Esophagus squamous epithelium (tissue), 5 donors: ENCODE data around the gene PALM. TPM values are rescaled to one million over a fixed set of nuclear protein-coding genes. Genes with fewer than 3 reads are reported as not detected.

Source experiments
- DNase-seq: peaks from one replicate; lab custom pipeline; 2025; lab: John Stamatoyannopoulos, UW
- H3K27ac ChIP-seq, 4 donors: fragments of 200-600 bp; sonication (generic); one replicate each; pipeline ENCODE4 v1.5.1; 2016 to 2019; ENCODE audit warnings: mild to moderate bottlenecking in 1 of 4
- H3K27me3 ChIP-seq, 4 donors: fragments of 200-600 bp; sonication (generic); 1 replicate in 3 of 4; 2 replicates in 1 of 4; pipeline versions ENCODE4 v1.5.1 to v1.6.0; 2017 to 2021; ENCODE audit warnings: antibody characterized with exemption in 1 of 4
- H3K36me3 ChIP-seq, 3 donors: fragments of 200-600 bp; sonication (generic); one replicate each; pipeline ENCODE4 v1.5.1; 2016 to 2019
- H3K4me1 ChIP-seq, 3 donors: fragments of 200-600 bp; sonication (generic); one replicate each; pipeline ENCODE4 v1.5.1; 2017 to 2019
- H3K4me3 ChIP-seq, 4 donors: fragments of 200-600 bp; sonication (generic); 1 replicate in 3 of 4; 2 replicates in 1 of 4; pipeline ENCODE4 v1.5.1; 2016 to 2019; ENCODE audit warnings: mild to moderate bottlenecking in 2 of 4, moderate library complexity in 1 of 4
- H3K9me3 ChIP-seq, 3 donors: fragments of 200-600 bp; sonication (generic); one replicate each; pipeline ENCODE4 v1.5.1; 2016 to 2019
- POLR2A ChIP-seq, 4 donors: fragments of 450-650 bp; IDR thresholded peaks; one replicate each; pipeline ENCODE4 v1.6.1; 2017; ENCODE audit warnings: antibody characterized with exemption in 4 of 4, mild to moderate bottlenecking in 4 of 4, moderate library complexity in 3 of 4
- WGBS, 2 donors: methylation state at CpG; one replicate each; pipeline ENCODE4 v1.1.5; 2018; 5-methylcytosine and 5-hydroxymethylcytosine counted together
- intact Hi-C: fragments of 100-400 bp; cut with DNase I; formaldehyde crosslinking; loops from one replicate; pipeline ENCODE4 v1.15.0; 2022
- total RNA-seq, 4 donors: library from RNA; depleted of rRNA; stranded (reverse); fragments of >200 nt; gene quantifications; one replicate each; pipeline ENCODE4 v1.1.0, GENCODE V29; 2016
- TF ChIP-seq, protein P1 (sequence below), 6 experiments: fragments of 450-650 bp in 4 of 6; fragments of 200-600 bp in 2 of 6; sonication (generic) in 2 of 6; IDR thresholded peaks; one replicate each; pipeline ENCODE4 v1.5.1; 2016 to 2019; ENCODE audit warnings: antibody characterized with exemption in 6 of 6, mild to moderate bottlenecking in 4 of 6, moderate library complexity in 4 of 6
- donor health status: DM: yes; HTN: yes; CAD: no.

The PALM gene
- total RNA-seq, 4 donors from 2014 or later: 2.6 to 19.3 (median 6.5) TPM

GRCh38 chr19:782878-783668 is 74.3 kb downstream of the PALM start:
- TF ChIP-seq, protein P1, sequence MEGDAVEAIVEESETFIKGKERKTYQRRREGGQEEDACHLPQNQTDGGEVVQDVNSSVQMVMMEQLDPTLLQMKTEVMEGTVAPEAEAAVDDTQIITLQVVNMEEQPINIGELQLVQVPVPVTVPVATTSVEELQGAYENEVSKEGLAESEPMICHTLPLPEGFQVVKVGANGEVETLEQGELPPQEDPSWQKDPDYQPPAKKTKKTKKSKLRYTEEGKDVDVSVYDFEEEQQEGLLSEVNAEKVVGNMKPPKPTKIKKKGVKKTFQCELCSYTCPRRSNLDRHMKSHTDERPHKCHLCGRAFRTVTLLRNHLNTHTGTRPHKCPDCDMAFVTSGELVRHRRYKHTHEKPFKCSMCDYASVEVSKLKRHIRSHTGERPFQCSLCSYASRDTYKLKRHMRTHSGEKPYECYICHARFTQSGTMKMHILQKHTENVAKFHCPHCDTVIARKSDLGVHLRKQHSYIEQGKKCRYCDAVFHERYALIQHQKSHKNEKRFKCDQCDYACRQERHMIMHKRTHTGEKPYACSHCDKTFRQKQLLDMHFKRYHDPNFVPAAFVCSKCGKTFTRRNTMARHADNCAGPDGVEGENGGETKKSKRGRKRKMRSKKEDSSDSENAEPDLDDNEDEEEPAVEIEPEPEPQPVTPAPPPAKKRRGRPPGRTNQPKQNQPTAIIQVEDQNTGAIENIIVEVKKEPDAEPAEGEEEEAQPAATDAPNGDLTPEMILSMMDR (IDR thresholded peaks at IDR 0.05): no peak
- TF ChIP-seq POLR2A (IDR thresholded peaks at IDR 0.05): no peak
- Histone ChIP-seq H3K36me3 (no peaks in the 10 kb centered on the region), H3K4me1 (peaks cover 15 to 54% (median 20%) of the 10 kb centered on the region in 3 donors), H3K4me3 (peak overlapping the region in 3 of 4 donors; percentile 6 to 45 (median 19)), H3K27me3 (peaks cover 0 to 8% (median 0%) of the 10 kb centered on the region in 4 donors), H3K27ac (peak overlapping the region; percentile 13 to 68 (median 56)), H3K9me3 (no peaks in the 10 kb centered on the region)
- DNase-seq: no peak
- WGBS, 2 donors: 52 to 55% methylated on average over 29 to 30 of the region's 30 CpGs
- intact Hi-C loops: no loop called here

DNA sequence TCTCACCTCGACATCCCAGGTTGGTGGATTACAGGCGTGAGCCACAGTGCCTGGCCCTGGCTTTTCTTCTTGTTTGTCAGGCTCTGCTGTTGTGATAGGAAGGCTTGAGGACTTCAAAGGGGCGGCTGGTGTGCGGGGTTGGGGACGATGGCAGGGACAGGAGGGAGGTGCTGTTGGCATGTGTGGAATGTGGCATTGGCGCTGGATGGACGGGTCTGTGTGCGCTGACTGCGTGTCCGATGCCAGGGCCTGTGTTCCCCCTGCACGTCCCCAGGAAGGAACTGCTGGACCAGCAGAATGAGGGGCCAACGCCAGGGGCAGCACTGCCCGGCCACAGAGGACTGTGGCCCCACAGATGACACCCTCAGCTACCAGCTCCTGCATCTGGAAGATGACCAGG is 75.8 kb downstream of the PALM start:
- H3K9me3 ChIP-seq: no peaks in the 10 kb centered on the region
- TF ChIP-seq, protein P1 (IDR thresholded peaks at IDR 0.05): no peak
- no peak for TF ChIP-seq POLR2A (IDR thresholded peaks at IDR 0.05)
- no peak overlapping the region for H3K27ac ChIP-seq
- DNase-seq: no peak
- intact Hi-C loops: no loop called here
- peaks cover 9 to 55% (median 30%) of the 10 kb centered on the region in 3 donors for H3K4me1 ChIP-seq
- peaks cover 0 to 8% (median 0%) of the 10 kb centered on the region in 4 donors for H3K27me3 ChIP-seq
- H3K36me3 ChIP-seq: no peaks in the 10 kb centered on the region
- WGBS, 2 donors: 68 to 94% methylated on average over 2 to 7 of the region's 13 CpGs
- H3K4me3 ChIP-seq: no peak overlapping the region

DNA sequence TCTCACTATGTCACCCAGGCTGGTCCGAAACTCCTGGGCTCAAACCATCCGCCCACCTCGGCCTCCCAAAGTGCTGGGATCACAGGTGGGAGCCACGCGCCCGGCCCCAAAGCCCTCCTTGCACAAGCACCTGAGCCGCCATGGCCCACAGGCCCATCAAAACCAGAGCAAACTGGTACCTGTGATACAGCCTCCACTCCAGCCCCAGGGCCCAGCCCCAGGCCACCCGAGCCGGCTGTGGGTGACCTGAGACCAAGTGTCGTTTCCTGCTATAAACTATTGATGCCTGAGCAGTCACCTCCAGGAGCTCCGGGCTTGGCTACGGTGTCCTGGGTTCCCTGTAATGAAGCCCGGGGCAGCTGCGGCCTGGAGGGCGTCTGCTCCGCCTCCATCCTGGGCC is 78.8 kb downstream of the PALM start:
- 75 to 88% methylated on average over 5 to 6 of the region's 16 CpGs for WGBS, 2 donors
- intact Hi-C loops: no loop called here
- Histone ChIP-seq H3K36me3 (no peaks in the 10 kb centered on the region), H3K4me3 (no peak overlapping the region), H3K4me1 (peaks cover 2 to 63% (median 32%) of the 10 kb centered on the region in 3 donors), H3K27me3 (peaks cover 0 to 2% (median 0%) of the 10 kb centered on the region in 4 donors), H3K9me3 (no peaks in the 10 kb centered on the region), H3K27ac (no peak overlapping the region)
- DNase-seq: no peak
- no peak for TF ChIP-seq POLR2A (IDR thresholded peaks at IDR 0.05)
- TF ChIP-seq, protein P1 (IDR thresholded peaks at IDR 0.05): no peak

DNA sequence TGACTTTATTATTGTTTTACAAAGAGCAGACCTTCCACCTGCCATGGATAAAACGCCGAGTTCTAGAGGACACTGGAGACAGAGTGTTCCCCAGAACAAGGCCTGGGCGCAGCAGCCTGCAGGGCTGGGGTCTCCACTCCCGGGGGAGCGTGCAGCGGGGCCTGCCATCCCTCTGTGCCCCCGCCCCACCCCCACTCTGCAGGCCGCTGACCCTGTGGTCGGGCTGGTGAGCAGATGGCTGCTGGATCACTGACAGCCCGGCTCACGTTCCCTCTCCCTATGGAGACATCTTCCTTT is 79.9 kb downstream of the PALM start:
- Histone ChIP-seq H3K4me3 (no peak overlapping the region), H3K36me3 (no peaks in the 10 kb centered on the region), H3K27ac (peak overlapping the region; percentile 46 to 81 (median 70)), H3K4me1 (peaks cover 0 to 54% (median 24%) of the 10 kb centered on the region in 3 donors), H3K27me3 (no peaks in the 10 kb centered on the region), H3K9me3 (no peaks in the 10 kb centered on the region)
- intact Hi-C loops: no loop called here
- no peak for TF ChIP-seq POLR2A (IDR thresholded peaks at IDR 0.05)
- TF ChIP-seq, protein P1 (IDR thresholded peaks at IDR 0.05): no peak
- 80 to 100% methylated on average over 1 to 2 of the region's 11 CpGs for WGBS, 2 donors
- no peak for DNase-seq

GRCh38 chr19:788983-789700 is 80.4 kb downstream of the PALM start:
- TF ChIP-seq, protein P1 (IDR thresholded peaks at IDR 0.05): no peak
- no peak for TF ChIP-seq POLR2A (IDR thresholded peaks at IDR 0.05)
- Histone ChIP-seq H3K9me3 (no peaks in the 10 kb centered on the region), H3K4me1 (peaks cover 0 to 48% (median 20%) of the 10 kb centered on the region in 3 donors), H3K4me3 (peak overlapping the region in 1 of 4 donors; percentile 24), H3K27me3 (no peaks in the 10 kb centered on the region), H3K27ac (peak overlapping the region; percentile 46 to 81 (median 70)), H3K36me3 (no peaks in the 10 kb centered on the region)
- DNase-seq: no peak
- 49 to 52% methylated on average over 25 to 30 of the region's 33 CpGs for WGBS, 2 donors
- intact Hi-C loops: no loop called here
